Tibial nerve (tissue), 4 donors: ENCODE measurements around the gene SLC26A2. TPM values are rescaled to one million over a fixed set of nuclear protein-coding genes. Genes with fewer than 3 reads are reported as not detected.

Experiments used
- DNase-seq, 2 donors: peaks; one replicate each; pipeline ENCODE4 v3.0.0-alpha.2; 2019; ENCODE audit warnings: low spot score in 2 of 2
- H3K27ac ChIP-seq, 4 donors: fragments of 200-600 bp; sonication (generic) in 3 of 4; one replicate each; pipeline ENCODE4 v1.5.1; 2017 to 2019; ENCODE audit warnings: mild to moderate bottlenecking in 1 of 4
- H3K27me3 ChIP-seq, 2 donors: fragments of 200-600 bp; sonication (generic) in 1 of 2; one replicate each; pipeline versions ENCODE4 v1.5.1 to v1.6.0; 2017 to 2019
- H3K36me3 ChIP-seq, 3 donors: fragments of 200-600 bp; sonication (generic); one replicate each; pipeline ENCODE4 v1.5.1; 2018 to 2019
- H3K4me1 ChIP-seq, 4 donors: fragments of 200-600 bp; sonication (generic) in 3 of 4; one replicate each; pipeline ENCODE4 v1.5.1; 2017 to 2019
- H3K4me3 ChIP-seq, 4 donors: fragments of 200-600 bp; sonication (generic) in 3 of 4; one replicate each; pipeline ENCODE4 v1.5.1; 2017 to 2019; ENCODE audit warnings: mild to moderate bottlenecking in 1 of 4, moderate library complexity in 1 of 4
- H3K9me3 ChIP-seq, 4 donors: fragments of 200-600 bp; sonication (generic) in 3 of 4; one replicate each; pipeline ENCODE4 v1.5.1; 2017 to 2019
- EP300 ChIP-seq, 2 donors: sonication (generic); formaldehyde crosslinking; IDR thresholded peaks; one replicate each; pipeline ENCODE4 v1.6.1; 2017; ENCODE audit warnings: antibody characterized with exemption in 2 of 2, mild to moderate bottlenecking in 1 of 2
- POLR2A ChIP-seq, 2 donors: fragments of 450-650 bp; IDR thresholded peaks; one replicate each; pipeline ENCODE4 v1.6.1; 2017; ENCODE audit warnings: antibody characterized with exemption in 2 of 2, mild to moderate bottlenecking in 2 of 2, moderate library complexity in 2 of 2
- WGBS, 2 donors: methylation state at CpG; one replicate each; pipeline ENCODE4 v1.1.5; 2018; 5-methylcytosine and 5-hydroxymethylcytosine counted together
- total RNA-seq, 4 donors: library from RNA; depleted of rRNA; stranded (reverse); fragments of >200 nt; gene quantifications; one replicate each; pipeline ENCODE4 v1.1.0, GENCODE V29; 2016
- TF ChIP-seq, protein P1 (sequence below), 5 experiments: fragments of 200-600 bp in 3 of 5; fragments of 450-650 bp in 2 of 5; sonication (generic) in 3 of 5; IDR thresholded peaks; one replicate each; pipeline ENCODE4 v1.5.1; 2016 to 2019; ENCODE audit warnings: antibody characterized with exemption in 5 of 5, mild to moderate bottlenecking in 3 of 5, moderate library complexity in 2 of 5

SLC26A2 gene
- total RNA-seq, 4 donors from 2014 or later, result 10.2 to 17.9 (median 12.4) TPM

DNA sequence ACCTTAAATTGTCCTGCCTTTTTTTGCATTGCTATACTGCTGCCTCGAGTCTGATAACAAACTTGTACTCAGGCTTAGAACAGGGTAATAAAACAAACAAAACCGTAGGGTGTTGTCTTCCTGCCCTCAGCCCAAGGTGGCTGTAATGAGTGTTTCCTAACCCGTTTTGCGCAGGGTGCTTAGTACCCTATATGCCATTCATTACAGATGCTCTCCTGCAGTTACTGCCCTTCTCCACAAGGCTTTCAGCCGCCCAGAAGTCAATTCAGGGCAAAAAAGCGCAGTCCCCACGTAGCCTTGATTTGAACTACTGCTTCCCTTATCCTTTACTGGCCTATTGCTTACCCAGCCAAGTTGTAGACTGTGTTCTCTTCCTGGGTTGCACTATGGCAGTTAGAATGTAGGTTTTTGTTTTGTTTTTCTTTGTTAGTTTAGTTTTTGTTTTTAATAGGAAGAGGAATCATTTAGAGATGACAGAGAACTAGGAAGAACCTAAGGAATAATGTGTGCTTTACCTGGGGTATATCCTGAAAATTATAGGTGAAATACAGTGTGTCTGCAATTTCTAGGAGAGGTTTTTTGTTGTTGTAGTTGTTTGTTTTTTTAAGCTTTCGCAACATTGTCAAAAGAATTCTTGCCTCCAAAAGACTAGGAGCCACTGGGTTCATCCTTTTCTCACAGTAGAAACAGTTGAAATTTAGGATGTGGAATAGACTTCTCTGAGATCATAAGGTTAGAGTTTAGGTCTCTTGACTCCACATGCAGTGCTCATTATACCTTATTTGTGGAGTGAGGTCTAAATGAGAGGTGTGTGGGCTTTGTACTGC is 41.3 kb downstream of the SLC26A2 start:
- peaks cover 0 to 70% (median 18%) of the 10 kb centered on the region in 4 donors for H3K4me1 ChIP-seq
- no peaks in the 10 kb centered on the region for H3K27me3 ChIP-seq
- peak in 1 of 2 donors; percentile 7 for DNase-seq
- 11 to 12% methylated on average over 8 of the region's 8 CpGs for WGBS, 2 donors
- peak overlapping the region; percentile 69 to 95 (median 90) for H3K4me3 ChIP-seq
- no peaks in the 10 kb centered on the region for H3K9me3 ChIP-seq
- TF ChIP-seq POLR2A (IDR thresholded peaks at IDR 0.05), result no peak
- TF ChIP-seq EP300 (IDR thresholded peaks at IDR 0.05), result peak in 1 of 2 donors; percentile 10
- TF ChIP-seq, protein P1, sequence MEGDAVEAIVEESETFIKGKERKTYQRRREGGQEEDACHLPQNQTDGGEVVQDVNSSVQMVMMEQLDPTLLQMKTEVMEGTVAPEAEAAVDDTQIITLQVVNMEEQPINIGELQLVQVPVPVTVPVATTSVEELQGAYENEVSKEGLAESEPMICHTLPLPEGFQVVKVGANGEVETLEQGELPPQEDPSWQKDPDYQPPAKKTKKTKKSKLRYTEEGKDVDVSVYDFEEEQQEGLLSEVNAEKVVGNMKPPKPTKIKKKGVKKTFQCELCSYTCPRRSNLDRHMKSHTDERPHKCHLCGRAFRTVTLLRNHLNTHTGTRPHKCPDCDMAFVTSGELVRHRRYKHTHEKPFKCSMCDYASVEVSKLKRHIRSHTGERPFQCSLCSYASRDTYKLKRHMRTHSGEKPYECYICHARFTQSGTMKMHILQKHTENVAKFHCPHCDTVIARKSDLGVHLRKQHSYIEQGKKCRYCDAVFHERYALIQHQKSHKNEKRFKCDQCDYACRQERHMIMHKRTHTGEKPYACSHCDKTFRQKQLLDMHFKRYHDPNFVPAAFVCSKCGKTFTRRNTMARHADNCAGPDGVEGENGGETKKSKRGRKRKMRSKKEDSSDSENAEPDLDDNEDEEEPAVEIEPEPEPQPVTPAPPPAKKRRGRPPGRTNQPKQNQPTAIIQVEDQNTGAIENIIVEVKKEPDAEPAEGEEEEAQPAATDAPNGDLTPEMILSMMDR (IDR thresholded peaks at IDR 0.05), result peak; percentile 46 to 61 (median 49)
- peak overlapping the region; percentile 87 to 97 (median 91) for H3K27ac ChIP-seq
- H3K36me3 ChIP-seq, result peaks cover 0 to 33% (median 0%) of the 10 kb centered on the region in 3 donors

DNA sequence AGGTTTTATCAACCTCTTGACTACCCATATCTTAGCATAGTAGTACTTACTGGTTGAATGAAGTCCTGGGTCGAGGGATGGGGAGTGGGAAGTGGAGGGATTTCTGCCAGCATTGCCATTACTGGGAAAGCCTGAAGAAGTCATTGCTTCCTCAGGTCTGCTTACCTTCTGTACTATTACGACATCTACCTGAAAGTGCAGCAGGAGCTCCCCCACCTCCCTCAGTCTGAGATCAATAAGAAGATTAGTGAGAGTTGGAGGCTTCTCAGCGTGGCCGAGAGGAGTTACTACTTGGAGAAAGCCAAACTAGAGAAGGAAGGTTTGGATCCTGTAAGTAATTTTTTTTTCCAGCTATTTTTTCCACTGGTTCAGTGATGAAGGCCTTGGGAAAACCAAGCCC is 45.8 kb downstream of the SLC26A2 start:
- DNase-seq, result no peak
- 77 to 85% methylated on average over 4 of the region's 4 CpGs for WGBS, 2 donors
- Histone ChIP-seq H3K27me3 (no peaks in the 10 kb centered on the region), H3K4me3 (no peak overlapping the region), H3K4me1 (peaks cover 0 to 49% (median 11%) of the 10 kb centered on the region in 4 donors), H3K36me3 (peaks cover 0 to 71% (median 2%) of the 10 kb centered on the region in 3 donors), H3K27ac (no peak overlapping the region), H3K9me3 (no peaks in the 10 kb centered on the region)
- TF ChIP-seq EP300 (IDR thresholded peaks at IDR 0.05) (no peak), POLR2A (IDR thresholded peaks at IDR 0.05) (no peak)
- TF ChIP-seq, protein P1 (IDR thresholded peaks at IDR 0.05), result no peak

DNA sequence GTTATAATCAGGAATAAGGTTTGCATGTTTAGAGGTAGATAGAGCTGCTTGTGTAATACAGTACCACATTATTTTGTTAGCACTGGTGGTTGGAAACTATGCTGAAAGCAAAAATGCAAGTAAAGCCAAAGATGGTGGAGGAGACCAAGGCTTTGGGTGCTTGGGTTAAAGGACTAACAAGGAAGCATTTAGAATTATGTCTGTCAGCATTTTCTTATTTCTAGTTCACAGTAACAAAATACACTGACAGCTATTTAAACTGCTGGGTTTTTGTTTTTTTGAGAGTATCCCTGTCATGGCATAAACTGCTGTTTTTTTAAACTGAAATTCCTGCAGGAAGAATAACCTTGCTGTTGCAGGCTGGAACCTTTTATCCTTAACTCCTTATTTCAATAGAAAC is 46.5 kb downstream of the SLC26A2 start:
- H3K27me3 ChIP-seq, result no peaks in the 10 kb centered on the region
- H3K36me3 ChIP-seq, result peaks cover 0 to 78% (median 2%) of the 10 kb centered on the region in 3 donors
- DNase-seq, result no peak
- H3K27ac ChIP-seq, result no peak overlapping the region
- H3K4me3 ChIP-seq, result no peak overlapping the region
- TF ChIP-seq POLR2A (IDR thresholded peaks at IDR 0.05) (no peak), EP300 (IDR thresholded peaks at IDR 0.05) (no peak)
- TF ChIP-seq, protein P1 (IDR thresholded peaks at IDR 0.05), result no peak
- no peaks in the 10 kb centered on the region for H3K9me3 ChIP-seq
- peaks cover 0 to 41% (median 10%) of the 10 kb centered on the region in 4 donors for H3K4me1 ChIP-seq

DNA sequence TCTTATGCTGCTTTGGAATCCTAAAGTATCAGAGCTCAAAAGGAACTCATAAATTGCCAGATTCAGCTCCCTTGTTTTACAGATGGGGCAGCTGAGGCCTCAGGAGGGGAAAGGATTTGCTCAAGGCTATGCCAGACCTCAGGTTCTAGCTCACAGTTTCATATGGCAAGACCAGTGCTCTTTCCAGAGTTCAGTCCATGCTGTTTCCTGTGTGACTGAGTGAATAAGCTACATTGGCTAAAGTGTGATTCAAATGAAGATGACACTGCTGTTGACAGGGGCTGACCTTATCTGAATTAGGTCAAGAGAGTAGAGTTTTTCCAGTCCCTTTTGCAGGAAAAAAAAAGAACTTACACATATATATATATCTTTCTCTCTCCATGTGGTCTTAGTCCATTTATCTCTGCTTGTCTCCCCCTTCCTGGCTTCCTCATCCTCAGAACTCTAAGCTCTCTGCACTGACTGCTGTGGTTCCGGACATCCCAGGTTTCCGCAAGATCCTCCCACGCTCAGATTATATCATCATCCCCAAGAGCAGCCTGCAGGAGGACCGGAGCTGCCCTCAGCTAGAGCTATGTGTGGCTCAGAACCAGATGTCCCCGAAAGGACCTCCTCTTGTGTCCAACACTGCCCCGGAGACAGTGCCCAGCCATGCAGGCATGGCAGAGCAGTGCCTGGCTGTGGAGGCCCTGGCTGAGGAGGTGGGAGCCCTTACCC is 49.3 kb downstream of the SLC26A2 start:
- Histone ChIP-seq H3K4me3 (no peak overlapping the region), H3K27ac (no peak overlapping the region)
- no peak for DNase-seq

DNA sequence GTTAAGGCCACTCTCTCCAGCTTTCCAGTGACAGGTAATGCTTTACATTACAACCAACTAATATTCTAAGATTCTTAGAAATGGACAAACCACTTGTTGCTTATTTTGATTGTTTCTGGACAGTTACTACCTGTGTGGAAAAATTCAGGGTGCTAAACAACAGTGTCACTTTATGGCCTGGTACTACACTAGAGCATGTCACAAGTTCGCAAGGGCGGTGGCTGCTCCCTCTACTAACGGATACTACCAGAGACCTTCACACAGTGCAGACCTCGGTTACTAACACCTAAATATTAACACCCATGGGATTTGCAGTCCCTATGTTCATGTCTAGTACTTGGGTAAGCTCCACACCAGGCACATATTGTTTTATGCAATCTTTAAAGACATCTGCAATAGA is 53.4 kb downstream of the SLC26A2 start:
- peaks cover 0 to 7% (median 0%) of the 10 kb centered on the region in 4 donors for H3K9me3 ChIP-seq

More for the DNA sequence above, 49.3 kb downstream of the SLC26A2 start:
- Histone ChIP-seq H3K36me3 (peaks cover 5 to 98% (median 7%) of the 10 kb centered on the region in 3 donors), H3K9me3 (no peaks in the 10 kb centered on the region), H3K4me1 (peaks cover 0 to 14% (median 0%) of the 10 kb centered on the region in 4 donors), H3K27me3 (no peaks in the 10 kb centered on the region)
- 83 to 94% methylated on average over 6 of the region's 6 CpGs for WGBS, 2 donors
- TF ChIP-seq POLR2A (IDR thresholded peaks at IDR 0.05), result no peak

More for the DNA sequence above, 53.4 kb downstream of the SLC26A2 start:
- no peak overlapping the region for H3K4me3 ChIP-seq
- DNase-seq, result no peak
- no peak overlapping the region for H3K27ac ChIP-seq
- TF ChIP-seq, protein P1 (IDR thresholded peaks at IDR 0.05), result no peak
- TF ChIP-seq EP300 (IDR thresholded peaks at IDR 0.05) (no peak), POLR2A (IDR thresholded peaks at IDR 0.05) (no peak)
- H3K4me1 ChIP-seq, result no peaks in the 10 kb centered on the region
- H3K36me3 ChIP-seq, result peaks cover 5 to 100% (median 7%) of the 10 kb centered on the region in 3 donors
- 93 to 98% methylated on average over 4 of the region's 4 CpGs for WGBS, 2 donors
- H3K27me3 ChIP-seq, result no peaks in the 10 kb centered on the region
